Fibroblast of lung (primary cell): ENCODE measurements around the gene CAMK1G.

Source experiments
- CTCF ChIP-seq, 2 donors: IDR thresholded peaks in 1 of 2; conservative IDR thresholded peaks in 1 of 2; 1 replicate in 1 of 2; 2 replicates in 1 of 2; pipeline ENCODE4 v1.5.1; 2011 to 2012; ENCODE audit warnings: low read length in 2 of 2, control low read depth in 1 of 2, inconsistent platforms in 1 of 2, low read depth in 1 of 2, mild to moderate bottlenecking in 1 of 2
- EZH2 ChIP-seq: IDR thresholded peaks from 2 replicates; pipeline ENCODE4 v1.5.1; 2012; ENCODE audit warnings: low read length, control low read depth, mild to moderate bottlenecking; ENCODE audit errors: missing control alignments

- no peak for TF ChIP-seq CTCF (conservative IDR thresholded peaks at IDR 0.05 in 1 of 2, IDR thresholded peaks at IDR 0.05 in 1 of 2; ENCODE audit: low read depth in 1 of 2, low read length in 2 of 2)
- TF ChIP-seq EZH2 = no peak
Observed at GRCh38 chr1:209626346-209627026, 43.0 kb downstream of the CAMK1G start.
